OCI-LY7 (cell line): ENCODE measurements around the gene PPIP5K2. TPM values are rescaled to one million over a fixed set of nuclear protein-coding genes. Genes with fewer than 3 reads are reported as not detected.
A peak's percentile ranks its signal among the peaks of the same experiment; 100 is the strongest.

Source experiments
- BruUV-seq: library from RNA; stranded (reverse); fragments of 400-500 nt; replicated peaks from 2 replicates; lab custom pipeline; 2021; lab: Mats Ljungman, UMichigan
- CTCF ChIA-PET: fragments of 300-600 bp; sonication (Branson Sonifier 250); formaldehyde crosslinking; loops from one replicate; lab custom pipeline; 2022; ENCODE audit warnings: antibody characterized with exemption; ENCODE audit not compliant: unreplicated experiment; lab: Charles Lee
- POLR2A ChIA-PET: fragments of 300-600 bp; sonication (Branson Sonifier 250); formaldehyde crosslinking; loops from one replicate; lab custom pipeline; 2022; ENCODE audit warnings: antibody characterized with exemption; lab: Charles Lee
- DNase-seq: peaks from one replicate; pipeline ENCODE4 v3.0.0-alpha.2; 2015; ENCODE audit warnings: low spot score
- H2AFZ ChIP-seq: fragments of 200-600 bp; sonication (generic), shearing (Covaris generic); 2 replicates; pipeline ENCODE4 v1.6.1; 2014; ENCODE audit warnings: mild to moderate bottlenecking, antibody characterized with exemption, low read length, moderate library complexity
- H3K27ac ChIP-seq: fragments of 200-600 bp; sonication (generic); 2 replicates; pipeline ENCODE4 v1.5.1; 2014; ENCODE audit warnings: mixed run types, low read depth, mild to moderate bottlenecking, moderate library complexity, low read length, inconsistent platforms; ENCODE audit not compliant: poor library complexity, severe bottlenecking
- H3K36me3 ChIP-seq: fragments of 200-600 bp; sonication (generic); 2 replicates; pipeline ENCODE4 v1.6.1; 2014; ENCODE audit warnings: mild to moderate bottlenecking, antibody characterized with exemption, low read length, moderate library complexity, mixed read lengths; ENCODE audit not compliant: insufficient read depth
- H3K4me1 ChIP-seq: fragments of 200-600 bp; sonication (generic); 2 replicates; pipeline ENCODE4 v1.5.1; 2014; ENCODE audit warnings: mild to moderate bottlenecking, low read length; ENCODE audit not compliant: insufficient read depth, poor library complexity, severe bottlenecking
- H3K4me2 ChIP-seq: fragments of 200-600 bp; sonication (generic); 2 replicates; pipeline ENCODE4 v1.6.1; 2014; ENCODE audit warnings: mild to moderate bottlenecking, low read length
- H3K4me3 ChIP-seq: fragments of 200-600 bp; sonication (generic); 2 replicates; pipeline ENCODE4 v1.5.1; 2014; ENCODE audit warnings: mild to moderate bottlenecking, low read depth, low read length; ENCODE audit not compliant: poor library complexity, severe bottlenecking
- H3K79me2 ChIP-seq: fragments of 200-600 bp; sonication (generic); 2 replicates; pipeline ENCODE4 v1.6.1; 2016; ENCODE audit warnings: low read depth, mild to moderate bottlenecking, low read length, moderate library complexity, mixed read lengths; ENCODE audit not compliant: insufficient read depth
- H3K9me2 ChIP-seq: fragments of 200-600 bp; sonication (generic); 2 replicates; pipeline ENCODE4 v1.6.1; 2016; ENCODE audit warnings: mild to moderate bottlenecking, low read length, mixed read lengths; ENCODE audit not compliant: insufficient read depth
- H3K9me3 ChIP-seq: fragments of 200-600 bp; sonication (generic); 2 replicates; pipeline ENCODE4 v1.6.1; 2014; ENCODE audit warnings: mild to moderate bottlenecking, mixed run types, low read length, mixed read lengths
- H4K20me1 ChIP-seq: fragments of 200-600 bp; sonication (generic); 2 replicates; pipeline ENCODE4 v1.6.1; 2014; ENCODE audit warnings: mild to moderate bottlenecking, antibody characterized with exemption, low read length, moderate library complexity, mixed read lengths; ENCODE audit not compliant: insufficient read depth
- CTCF ChIP-seq: fragments of 200-600 bp; sonication (generic); conservative IDR thresholded peaks from 2 replicates; pipeline ENCODE4 v1.5.1; 2014; ENCODE audit warnings: mild to moderate bottlenecking, antibody characterized with exemption, low read length, moderate library complexity, mixed read lengths
- EZH2phosphoT487 ChIP-seq: fragments of 200-600 bp; sonication (generic); IDR thresholded peaks from 2 replicates; pipeline ENCODE4 v1.6.1; 2018; ENCODE audit warnings: low read depth, borderline replicate concordance, mild to moderate bottlenecking, mixed run types, antibody characterized with exemption, low read length, moderate library complexity, mixed read lengths
- intact Hi-C: fragments of 100-400 bp; cut with micrococcal nuclease; formaldehyde crosslinking; loops from one replicate; pipeline ENCODE4 v1.10.0; 2022; ENCODE audit not compliant: unreplicated experiment
- total RNA-seq, 2 experiments: library from RNA; depleted of rRNA in 1 of 2; stranded (reverse); fragments of >200 nt in 1 of 2; shearing (Covaris generic) in 1 of 2; gene quantifications; 2 replicates each; pipeline ENCODE4 v1.2.3, GENCODE V29; 2014 to 2022

The PPIP5K2 gene
- total RNA-seq, 2 experiments from 2014 or later: 45.5 to 80.0 TPM

DNA sequence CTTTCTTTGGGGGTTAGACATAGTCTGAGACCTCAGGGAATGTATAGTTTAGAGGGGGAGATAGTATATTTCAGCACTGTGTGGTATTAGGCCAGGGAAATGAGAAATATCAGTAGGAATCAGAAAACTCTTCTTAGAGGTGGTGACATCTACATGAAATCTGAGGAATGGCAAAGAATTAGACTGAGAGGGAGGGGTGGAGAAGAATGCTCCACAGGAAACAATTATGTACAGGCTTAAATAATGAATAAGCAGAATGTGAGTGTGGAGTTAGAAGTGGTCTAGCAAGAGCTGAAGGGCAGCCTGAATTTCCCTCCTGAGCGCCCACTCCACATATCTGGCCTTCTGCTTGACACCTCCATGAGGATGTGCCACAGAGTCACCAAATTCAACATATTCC is 134.8 kb downstream of the PPIP5K2 start:
- CTCF ChIA-PET: no interaction called here
- Histone ChIP-seq H3K4me1 (peaks cover 5% of the 10 kb centered on the region), H3K79me2 (peaks cover 2% of the 10 kb centered on the region; the same call in 1 of the 2 replicates), H3K27ac (no peak overlapping the region), H3K36me3 (no peaks in the 10 kb centered on the region), H3K9me2 (no peaks in the 10 kb centered on the region), H2AFZ (no peak overlapping the region), H3K4me3 (no peak overlapping the region), H3K9me3 (no peaks in the 10 kb centered on the region), H3K4me2 (no peak overlapping the region), H4K20me1 (peaks cover under 1% of the 10 kb centered on the region; the same call in 1 of the 2 replicates)
- BruUV-seq: no TSS peak
- TF ChIP-seq CTCF (no peak), EZH2phosphoT487 (no peak)
- no peak for DNase-seq
- intact Hi-C loops: no loop called here
- POLR2A ChIA-PET: interaction anchor here (1.2 kb wide), 1 partner anchor 12 kb away, joined by 3 read pairs; no protein-coding TSS in a partner anchor

DNA sequence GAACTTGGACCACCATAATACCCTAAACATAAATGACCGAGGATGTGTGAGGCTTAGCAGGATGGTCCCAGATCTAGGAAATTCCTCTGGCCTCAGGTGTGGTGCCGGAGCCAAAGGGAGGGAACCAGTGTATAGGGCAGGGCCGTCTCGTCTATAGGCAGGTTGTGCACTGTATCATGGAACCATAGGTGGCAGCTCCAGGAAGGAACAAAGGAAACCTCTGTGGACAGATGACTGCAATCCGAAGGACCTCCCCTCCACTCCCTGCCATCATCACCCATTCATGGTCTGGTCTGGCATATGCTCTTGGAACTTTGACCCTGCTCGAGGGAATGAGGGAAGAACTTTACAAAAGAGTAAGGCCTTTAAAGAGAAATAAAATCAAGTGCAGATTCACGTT is 135.6 kb downstream of the PPIP5K2 start:
- TF ChIP-seq EZH2phosphoT487: no peak
- no peak for TF ChIP-seq CTCF
- peaks cover 11% of the 10 kb centered on the region for H3K4me1 ChIP-seq
- H2AFZ ChIP-seq: no peak overlapping the region
- CTCF ChIA-PET: no interaction called here
- H3K36me3 ChIP-seq: no peaks in the 10 kb centered on the region
- H3K9me3 ChIP-seq: no peaks in the 10 kb centered on the region
- peaks cover 5% of the 10 kb centered on the region for H4K20me1 ChIP-seq
- no peaks in the 10 kb centered on the region for H3K9me2 ChIP-seq
- H3K27ac ChIP-seq: no peak overlapping the region
- H3K79me2 ChIP-seq: peaks cover 10% of the 10 kb centered on the region; the same call in 1 of the 2 replicates
- H3K4me3 ChIP-seq: no peak overlapping the region
- no peak overlapping the region for H3K4me2 ChIP-seq
- no peak for DNase-seq
- intact Hi-C loops: no loop called here
- POLR2A ChIA-PET: interaction anchor here (0.5 kb wide), 1 partner anchor 530 kb away, joined by 6 read pairs; no protein-coding TSS in a partner anchor
- no TSS peak for BruUV-seq

DNA sequence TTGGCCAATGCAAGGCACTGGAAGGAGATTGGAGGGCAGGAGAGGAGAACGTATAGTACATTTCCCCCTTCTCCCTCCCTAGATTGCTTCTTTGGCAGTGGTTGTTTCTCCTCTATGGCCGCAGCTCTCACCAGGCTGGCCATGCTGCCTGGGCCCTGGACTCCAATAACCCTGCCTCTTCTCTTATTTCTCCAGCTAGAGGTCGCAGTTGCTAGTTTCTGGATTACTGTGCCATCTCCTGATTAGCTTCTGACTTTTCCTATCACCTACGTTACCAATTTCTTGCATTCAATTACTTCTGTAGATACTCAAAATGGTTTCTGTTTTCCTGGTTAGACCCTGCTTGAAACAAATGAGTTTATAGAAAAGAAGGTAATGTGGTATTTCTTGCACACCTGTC is 136.1 kb downstream of the PPIP5K2 start:
- POLR2A ChIA-PET: interaction anchor here (0.5 kb wide), 1 partner anchor 530 kb away, joined by 6 read pairs; no protein-coding TSS in a partner anchor
- Histone ChIP-seq H2AFZ (peak overlapping the region; percentile 28; the same call in 1 of the 2 replicates), H3K4me3 (no peak overlapping the region), H3K9me3 (no peaks in the 10 kb centered on the region), H4K20me1 (peaks cover 8% of the 10 kb centered on the region), H3K9me2 (no peaks in the 10 kb centered on the region), H3K4me2 (no peak overlapping the region), H3K27ac (no peak overlapping the region), H3K79me2 (peaks cover 15% of the 10 kb centered on the region; the same call in 1 of the 2 replicates), H3K36me3 (no peaks in the 10 kb centered on the region), H3K4me1 (peaks cover 16% of the 10 kb centered on the region)
- CTCF ChIA-PET: no interaction called here
- intact Hi-C loops: no loop called here
- no peak for TF ChIP-seq EZH2phosphoT487
- peak; percentile 52; the same call in 1 of the 2 replicates for TF ChIP-seq CTCF
- DNase-seq: no peak
- no TSS peak for BruUV-seq
